HCT116 (cell line): ENCODE measurements around the gene LTBR. TPM values are rescaled to one million over a fixed set of nuclear protein-coding genes. Genes with fewer than 3 reads are reported as not detected.

Experiments used
- ATAC-seq: fragments of 200-7000 bp; cut with Tn5 transposase; 2 replicates; pipeline ENCODE4 v1.9.1; 2020; ENCODE audit warnings: mild to moderate bottlenecking, moderate library complexity
- BruUV-seq: library from RNA; stranded (reverse); fragments of 400-500 nt; replicated peaks from 2 replicates; lab custom pipeline; 2021; lab: Mats Ljungman, UMichigan
- CTCF ChIA-PET: fragments of 300-600 bp; sonication (Branson Sonifier 250); formaldehyde crosslinking; loops from one replicate; lab custom pipeline; 2021; ENCODE audit warnings: antibody characterized with exemption; lab: Charles Lee
- POLR2A ChIA-PET: fragments of 300-600, 350-600 bp; sonication (Branson Sonifier 250); formaldehyde crosslinking; loops from one replicate; lab custom pipeline; 2021; ENCODE audit warnings: antibody characterized with exemption; lab: Charles Lee
- RAD21 ChIA-PET, 2 experiments: fragments of 300-600 bp; sonication (Branson Sonifier 250); formaldehyde crosslinking; loops; one replicate each; lab custom pipeline; 2023; ENCODE audit warnings: low total read pairs in 2 of 2; ENCODE audit not compliant: uncharacterized antibody in 2 of 2, unreplicated experiment in 2 of 2, low non-redundant PET in 1 of 2; lab: Charles Lee
- DNase-seq: peaks from one replicate; pipeline ENCODE4 v3.0.0-alpha.2; 2010; ENCODE audit warnings: low read depth, low spot score
- H2AFZ ChIP-seq: fragments of 200-600 bp; shearing (Covaris generic), sonication (generic); 2 replicates; pipeline ENCODE4 v1.6.1; 2017; ENCODE audit warnings: low read depth, mixed run types, mixed read lengths, antibody characterized with exemption, low read length; ENCODE audit not compliant: poor library complexity, severe bottlenecking
- H3K27ac ChIP-seq: 2 replicates; pipeline ENCODE4 v1.5.1; 2012; ENCODE audit warnings: low read depth, low read length
- H3K27me3 ChIP-seq: fragments of 200-600 bp; sonication (generic); 2 replicates; pipeline ENCODE4 v1.6.1; 2016; ENCODE audit warnings: mixed run types, low read length, mixed read lengths; ENCODE audit not compliant: insufficient read depth
- H3K36me3 ChIP-seq, 2 experiments: fragments of 200-500 bp in 1 of 2; fragments of 200-600 bp in 1 of 2; sonication (Bioruptor generic) in 1 of 2; sonication (generic) in 1 of 2; 2 replicates each; pipeline versions ENCODE4 v1.5.1 to v1.6.1; 2014 to 2016; ENCODE audit warnings: low read length in 2 of 2, inconsistent platforms in 1 of 2, mixed read lengths in 1 of 2, mixed run types in 1 of 2; ENCODE audit not compliant: insufficient read depth in 2 of 2, control insufficient read depth in 1 of 2
- H3K4me1 ChIP-seq, 2 experiments: fragments of 200-600 bp in 1 of 2; sonication (generic) in 1 of 2; 2 replicates each; pipeline versions ENCODE4 v1.5.1 to v1.6.1; 2012 to 2017; ENCODE audit warnings: low read length in 2 of 2, inconsistent platforms in 1 of 2, mild to moderate bottlenecking in 1 of 2, mixed read lengths in 1 of 2, mixed run types in 1 of 2, moderate library complexity in 1 of 2; ENCODE audit not compliant: insufficient read depth in 2 of 2, control insufficient read depth in 1 of 2
- H3K4me2 ChIP-seq: fragments of 200-600 bp; sonication (generic); 2 replicates; pipeline ENCODE4 v1.6.1; 2017; ENCODE audit warnings: mixed run types, low read length, mixed read lengths
- H3K4me3 ChIP-seq, 2 experiments: fragments of 200-600 bp in 1 of 2; sonication (generic) in 1 of 2; replicated peaks in 1 of 2; 2 replicates each; pipeline ENCODE4 v1.5.1; 2011 to 2016; ENCODE audit warnings: low read length in 2 of 2, control low read depth in 1 of 2, low read depth in 1 of 2, mild to moderate bottlenecking in 1 of 2, mixed read lengths in 1 of 2, mixed run types in 1 of 2
- H3K79me2 ChIP-seq: fragments of 200-600 bp; sonication (generic); 2 replicates; pipeline ENCODE4 v1.6.1; 2017; ENCODE audit warnings: mild to moderate bottlenecking, mixed run types, low read length, moderate library complexity, mixed read lengths; ENCODE audit not compliant: insufficient read depth
- H3K9ac ChIP-seq: fragments of 200-600 bp; sonication (generic); 2 replicates; pipeline ENCODE4 v1.6.1; 2016; ENCODE audit warnings: low read length, mixed read lengths
- H3K9me2 ChIP-seq: fragments of 200-600 bp; sonication (generic), shearing (Covaris generic); 2 replicates; pipeline ENCODE4 v1.6.1; 2017; ENCODE audit warnings: mixed run types, mild to moderate bottlenecking, moderate library complexity; ENCODE audit not compliant: insufficient read depth
- H3K9me3 ChIP-seq, 2 experiments: fragments of 200-500 bp in 1 of 2; fragments of 200-600 bp in 1 of 2; sonication (Bioruptor generic) in 1 of 2; sonication (generic) in 1 of 2; 2 replicates each; pipeline ENCODE4 v1.6.1; 2014 to 2017; ENCODE audit warnings: low read length in 2 of 2, mixed read lengths in 2 of 2, inconsistent platforms in 1 of 2, low read depth in 1 of 2, mild to moderate bottlenecking in 1 of 2, mixed run types in 1 of 2, moderate library complexity in 1 of 2; ENCODE audit not compliant: control insufficient read depth in 1 of 2, insufficient read depth in 1 of 2
- H4K20me1 ChIP-seq: fragments of 200-600 bp; sonication (generic), shearing (Covaris generic); 2 replicates; pipeline ENCODE4 v1.6.1; 2017; ENCODE audit warnings: mixed run types, mild to moderate bottlenecking, moderate library complexity; ENCODE audit not compliant: insufficient read depth
- ELF1 ChIP-seq: IDR thresholded peaks from 2 replicates; pipeline ENCODE4 v1.6.1; 2012; ENCODE audit warnings: low read depth, borderline replicate concordance
- POLR2AphosphoS5 ChIP-seq: IDR thresholded peaks from 2 replicates; pipeline ENCODE4 v1.6.1; 2011; ENCODE audit warnings: mild to moderate bottlenecking, low read depth, low read length, moderate library complexity
- SP1 ChIP-seq: IDR thresholded peaks from 2 replicates; pipeline ENCODE4 v1.6.1; 2012; ENCODE audit warnings: low read depth
- intact Hi-C: fragments of 100-400 bp; cut with micrococcal nuclease; formaldehyde crosslinking; loops from 2 replicates; pipeline ENCODE4 v1.10.0; 2022
- total RNA-seq: library from RNA; stranded (reverse); gene quantifications from one replicate; pipeline ENCODE4 v1.2.1, GENCODE V29; 2021; ENCODE audit not compliant: unreplicated experiment

LTBR gene
- total RNA-seq, 1 experiment from 2014 or later: 128 TPM

- Histone ChIP-seq H3K4me3 (peak overlapping the region; percentile 54 to 58), H3K79me2 (peaks cover 40% of the 10 kb centered on the region), H3K36me3 (no peaks in the 10 kb centered on the region), H3K9ac (peak overlapping the region; percentile 73), H4K20me1 (no peaks in the 10 kb centered on the region), H2AFZ (no peak overlapping the region), H3K4me2 (peak overlapping the region; percentile 91), H3K9me2 (no peaks in the 10 kb centered on the region)
- intact Hi-C loops: no loop called here
- BruUV-seq: no TSS peak
- CTCF ChIA-PET: interaction anchor here (1.4 to 2.0 kb wide), 2 partner anchors 38 to 49 kb away, joined by 4 to 5 read pairs; no protein-coding TSS in a partner anchor
- DNase-seq: no peak
- RAD21 ChIA-PET: interaction anchor here in 1 of 2 experiments (1.4 kb wide), 1 partner anchor 49 kb away, joined by 3 read pairs; no protein-coding TSS in a partner anchor
- POLR2A ChIA-PET: interaction anchor here (1.0 to 1.9 kb wide), 5 partner anchors 29 to 96 kb away, joined by 3 to 11 read pairs (median 5); partner anchors contain the start of genes TNFRSF1A and VAMP1
- TF ChIP-seq POLR2AphosphoS5 (0 out of 2 replicates have a peak, but pooled peaks have one; percentile 18), SP1 (no peak)
- TF ChIP-seq, all 23 proteins: peak for 1
- Histone ChIP-seq H3K27ac (peak overlapping the region; percentile 100), H3K27me3 (no peaks in the 10 kb centered on the region), H3K9me3 (no peaks in the 10 kb centered on the region), H3K4me1 (peaks cover 80 to 90% of the 10 kb centered on the region in 2 experiments)
- no peak for ATAC-seq
These were observed 9.2 kb upstream of the LTBR start for GRCh38 chr12:6374786-6375160.

DNA sequence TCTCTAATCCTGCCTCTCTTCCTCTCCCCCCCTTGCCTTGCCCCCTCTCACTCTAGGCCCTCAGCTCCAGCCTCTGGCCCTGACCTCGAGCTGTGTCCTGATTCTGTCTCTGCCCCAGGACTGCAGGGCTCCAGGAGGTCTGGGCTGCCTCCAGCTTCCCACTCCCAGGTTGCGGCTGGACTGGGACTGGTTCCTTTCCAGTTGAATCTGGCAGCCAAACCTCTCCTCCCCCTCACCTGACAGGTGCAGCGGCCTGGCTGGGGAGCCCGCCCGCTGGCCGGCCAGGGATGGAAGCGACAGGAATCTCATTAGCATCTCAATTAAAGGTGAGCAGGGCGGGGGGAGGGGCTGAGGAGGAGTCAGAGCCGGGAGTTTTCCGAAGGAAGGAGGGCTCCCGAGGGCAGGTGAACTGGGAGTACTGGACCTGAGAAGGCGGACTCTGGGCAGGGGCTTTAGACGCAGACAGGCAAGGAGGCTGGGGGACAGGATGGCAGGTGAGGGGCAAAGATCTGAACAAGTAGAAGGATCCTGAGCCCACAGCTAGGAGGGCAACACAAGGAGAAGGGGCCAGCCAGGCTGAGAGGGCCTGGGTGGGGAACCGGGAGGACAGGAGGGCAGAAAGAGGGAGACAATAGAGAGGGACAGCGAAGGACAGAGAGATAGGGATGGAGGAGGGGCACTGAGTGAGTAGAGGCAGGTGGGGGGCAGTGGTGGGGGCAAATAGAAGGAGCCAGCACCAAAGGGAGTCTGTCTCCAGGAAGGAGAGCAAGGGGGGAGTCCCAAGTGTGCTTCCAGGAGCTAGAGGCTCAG is 8.5 kb upstream of the LTBR start, which contains the start of gene SCNN1A:
Gene SCNN1A (minus strand): TSS at position 295 of the 810 bp plus-strand sequence. CDS start 780 bp downstream, outside the sequence.
- peaks cover 33% of the 10 kb centered on the region for H3K79me2 ChIP-seq
- ChIA-PET POLR2A (interaction anchor here (1.0 to 1.9 kb wide), 5 partner anchors 30 to 95 kb away, joined by 3 to 11 read pairs (median 5); partner anchors contain the start of genes TNFRSF1A and VAMP1), RAD21 (interaction anchor here in 1 of 2 experiments (1.0 to 1.4 kb wide), 3 partner anchors 20 to 50 kb away, joined by 3 read pairs; no protein-coding TSS in a partner anchor), CTCF (interaction anchor here (1.4 to 2.0 kb wide), 2 partner anchors 39 to 49 kb away, joined by 4 to 5 read pairs; no protein-coding TSS in a partner anchor)
- no peaks in the 10 kb centered on the region for H3K9me3 ChIP-seq
- ATAC-seq (no peak), DNase-seq (no peak)
- H2AFZ ChIP-seq: no peak within 1 kb of the TSS
- peaks cover 73 to 83% of the 10 kb centered on the region in 2 experiments for H3K4me1 ChIP-seq
- H4K20me1 ChIP-seq: no peaks in the 10 kb centered on the region
- no peaks in the 10 kb centered on the region for H3K9me2 ChIP-seq
- peak within 1 kb of the TSS; percentile 100 for H3K27ac ChIP-seq
- peak within 1 kb of the TSS; percentile 54 to 58 for H3K4me3 ChIP-seq
- H3K9ac ChIP-seq: peak within 1 kb of the TSS; percentile 73
- no peaks in the 10 kb centered on the region for H3K27me3 ChIP-seq
- BruUV-seq: no TSS peak
- intact Hi-C loops: loop anchor here (2.0 kb wide), 1 partner anchor 39 kb away; no protein-coding TSS in a partner anchor
- no peaks in the 10 kb centered on the region for H3K36me3 ChIP-seq
- H3K4me2 ChIP-seq: peak within 1 kb of the TSS; percentile 91
- TF ChIP-seq ELF1: no peak
